HepG2 (cell line): ENCODE measurements around the gene UTP4. TPM values are rescaled to one million over a fixed set of nuclear protein-coding genes. Genes with fewer than 3 reads are reported as not detected.

ENCODE experiments used
- ATAC-seq: fragments of 200-7000 bp; cut with Tn5 transposase; 3 replicates; pipeline ENCODE4 v1.9.1; 2020; ENCODE audit warnings: mild to moderate bottlenecking, moderate library complexity
- BruUV-seq: library from RNA; stranded (reverse); fragments of 400-500 nt; replicated peaks from 2 replicates; lab custom pipeline; 2021; lab: Mats Ljungman, UMichigan
- CTCF ChIA-PET: fragments of 300-600 bp; formaldehyde crosslinking; extraction: SDS; loops from one replicate; lab custom pipeline; 2021; ENCODE audit warnings: low total read pairs, inconsistent platforms, low intra/inter-chr PET ratio; lab: Yijun Ruan, JAX
- POLR2A ChIA-PET: fragments of 350-600 bp; sonication (Branson Sonifier 250); formaldehyde crosslinking; loops from one replicate; lab custom pipeline; 2020; ENCODE audit warnings: antibody characterized with exemption, inconsistent platforms; lab: Yijun Ruan, JAX
- DNase-seq: peaks from one replicate; pipeline ENCODE4 v3.0.0-alpha.2; 2015; ENCODE audit warnings: low spot score
- FAIRE-seq: peaks from 3 replicates; lab custom pipeline; 2011; peaks lifted over from hg19 to GRCh38; lab: Jason Lieb, UNC
- H2AFZ ChIP-seq: one replicate; pipeline ENCODE4 v1.6.1; 2011; ENCODE audit warnings: low read length, inconsistent platforms
- H3K27ac ChIP-seq: fragments of 300-600 bp; 3 replicates; pipeline ENCODE4 v1.8.0; 2011; ENCODE audit warnings: mixed run types, mild to moderate bottlenecking, mixed read lengths, low read length, inconsistent platforms; ENCODE audit not compliant: insufficient read depth; ENCODE audit errors: extremely low read length
- H3K27me3 ChIP-seq, 2 experiments: fragments of 200-600 bp in 1 of 2; 2 replicates in 1 of 2; 3 replicates in 1 of 2; pipeline versions ENCODE4 v1.6.0 to v1.8.0; 2011; ENCODE audit warnings: low read length in 2 of 2, mild to moderate bottlenecking in 2 of 2, moderate library complexity in 2 of 2, inconsistent platforms in 1 of 2; ENCODE audit not compliant: insufficient read depth in 2 of 2, control insufficient read depth in 1 of 2
- H3K36me3 ChIP-seq, 2 experiments: fragments of 200-600 bp in 1 of 2; replicated peaks in 1 of 2; 2 replicates in 1 of 2; 3 replicates in 1 of 2; pipeline versions ENCODE4 v1.5.1 to v1.8.0; 2011; ENCODE audit warnings: low read length in 2 of 2, inconsistent platforms in 1 of 2; ENCODE audit not compliant: insufficient read depth in 2 of 2, control insufficient read depth in 1 of 2
- H3K4me1 ChIP-seq: 2 replicates; pipeline ENCODE4 v1.5.1; 2012; ENCODE audit warnings: low read length, inconsistent platforms; ENCODE audit not compliant: insufficient read depth
- H3K4me2 ChIP-seq: 2 replicates; pipeline ENCODE4 v1.6.0; 2011; ENCODE audit warnings: low read depth, low read length, inconsistent platforms
- H3K4me3 ChIP-seq, 3 experiments: fragments of 200-600 bp in 1 of 3; sonication (generic), shearing (Covaris generic) in 1 of 3; replicated peaks in 1 of 3; 2 replicates each; pipeline ENCODE4 v1.5.1; 2011 to 2016; ENCODE audit warnings: low read length in 3 of 3, inconsistent platforms in 2 of 3, low read depth in 2 of 3, mild to moderate bottlenecking in 2 of 3, control low read depth in 1 of 3, mixed read lengths in 1 of 3; ENCODE audit not compliant: insufficient read depth in 1 of 3
- H3K79me2 ChIP-seq: one replicate; pipeline ENCODE4 v1.6.1; 2011; ENCODE audit warnings: low read length, inconsistent platforms; ENCODE audit not compliant: insufficient read depth
- H3K9ac ChIP-seq: 2 replicates; pipeline ENCODE4 v1.6.0; 2011; ENCODE audit warnings: mild to moderate bottlenecking, low read depth, low read length, inconsistent platforms; ENCODE audit not compliant: insufficient read depth
- H3K9me3 ChIP-seq: 2 replicates; pipeline ENCODE4 v1.5.1; 2012; ENCODE audit warnings: mild to moderate bottlenecking, low read length
- H4K20me1 ChIP-seq: 2 replicates; pipeline ENCODE4 v1.6.0; 2011; ENCODE audit warnings: inconsistent platforms, mild to moderate bottlenecking, low read length, moderate library complexity; ENCODE audit not compliant: insufficient read depth
- HNRNPL ChIP-seq: fragments of 200-400 bp; formaldehyde crosslinking; IDR thresholded peaks from 2 replicates; pipeline ENCODE4 v1.6.1; 2017; ENCODE audit warnings: mild to moderate bottlenecking, low read depth, low read length
- IRF9 ChIP-seq: sonication (generic); formaldehyde crosslinking; IDR thresholded peaks from 2 replicates; pipeline ENCODE4 v1.8.0; 2022; ENCODE audit warnings: missing genetic modification reagents, mild to moderate bottlenecking, borderline replicate concordance
- JARID2 ChIP-seq: sonication (generic); formaldehyde crosslinking; IDR thresholded peaks from 2 replicates; pipeline ENCODE4 v1.8.1; 2023; ENCODE audit warnings: missing genetic modification reagents, inconsistent platforms; ENCODE audit not compliant: insufficient replicate concordance
- NR2C2 ChIP-seq: sonication (generic); formaldehyde crosslinking; IDR thresholded peaks from 2 replicates; pipeline ENCODE4 v1.4.0; 2020; ENCODE audit warnings: missing genetic modification reagents, mild to moderate bottlenecking, moderate library complexity, borderline replicate concordance
- TEAD3 ChIP-seq: optimal IDR thresholded peaks from 2 replicates; pipeline ENCODE3; 2016; ENCODE audit warnings: borderline replicate concordance
- THAP11 ChIP-seq: IDR thresholded peaks from 2 replicates; pipeline ENCODE4 v1.6.1; 2016; ENCODE audit warnings: missing biosample characterization, missing genetic modification reagents
- YEATS2 ChIP-seq: sonication (generic); formaldehyde crosslinking; IDR thresholded peaks from 2 replicates; pipeline ENCODE4 v1.4.0; 2020; ENCODE audit warnings: missing genetic modification reagents, borderline replicate concordance
- ZNF274 ChIP-seq: sonication (generic); formaldehyde crosslinking; IDR thresholded peaks from 2 replicates; pipeline ENCODE4 v1.5.1; 2020; ENCODE audit warnings: mild to moderate bottlenecking, missing genetic modification reagents
- ZNF337 ChIP-seq: sonication (generic); formaldehyde crosslinking; IDR thresholded peaks from 2 replicates; pipeline ENCODE4 v1.5.1; 2020; ENCODE audit warnings: missing genetic modification reagents, low read depth, mild to moderate bottlenecking, borderline replicate concordance
- ZNF547 ChIP-seq: sonication (generic); formaldehyde crosslinking; IDR thresholded peaks from 2 replicates; pipeline ENCODE4 v1.5.1; 2020; ENCODE audit warnings: mild to moderate bottlenecking, missing genetic modification reagents
- ZNF709 ChIP-seq: sonication (generic); formaldehyde crosslinking; IDR thresholded peaks from 2 replicates; pipeline ENCODE4 v1.5.0; 2020; ENCODE audit warnings: mild to moderate bottlenecking, missing genetic modification reagents
- ZNF747 ChIP-seq: sonication (generic); formaldehyde crosslinking; IDR thresholded peaks from 2 replicates; pipeline ENCODE4 v1.8.1; 2023; ENCODE audit warnings: missing genetic modification reagents, mild to moderate bottlenecking, borderline replicate concordance
- ZNF839 ChIP-seq: sonication (generic); formaldehyde crosslinking; IDR thresholded peaks from 2 replicates; pipeline ENCODE4 v1.4.0; 2020; ENCODE audit warnings: missing genetic modification reagents, mild to moderate bottlenecking, borderline replicate concordance
- WGBS: methylation state at CpG from one replicate; pipeline ENCODE4 v1.1.6; 2017; ENCODE audit warnings: low lambda C conversion rate; 5-methylcytosine and 5-hydroxymethylcytosine counted together
- in situ Hi-C: cut with HindIII; loops from 2 replicates; pipeline ENCODE4 v1.10.0; 2017; ENCODE audit warnings: low pct_unique_long_range_greater_than_20kb; ENCODE audit not compliant: extremely low pct_ligation_motif_present
- intact Hi-C: fragments of 100-400 bp; cut with micrococcal nuclease; formaldehyde crosslinking; loops from one replicate; pipeline ENCODE4 v1.10.0; 2022; ENCODE audit not compliant: unreplicated experiment
- polyA plus RNA-seq, 8 experiments: library from polyadenylated mRNA; depleted of rRNA in 3 of 8; stranded (reverse) in 7 of 8; unstranded in 1 of 8; fragments of >200 nt; fragmentation: Illumina TruSeq in 4 of 8; extraction: Trizol in 4 of 8; gene quantifications; 2 replicates each; pipeline versions ENCODE4 v1.2.1 to v1.2.3, GENCODE V29; 2011 to 2016; ENCODE audit warnings: low read depth in 4 of 8, missing spikeins in 1 of 8, mixed read lengths in 1 of 8; ENCODE audit not compliant: insufficient read depth in 1 of 8
- total RNA-seq, 5 experiments: library from RNA; depleted of rRNA; stranded (reverse); fragments of >200 nt; fragmentation: Illumina TruSeq; extraction: Trizol; gene quantifications; 2 replicates each; pipeline ENCODE4 v1.2.3, GENCODE V29; 2016; ENCODE audit warnings: low read depth in 1 of 5
- TF ChIP-seq, protein P1 (sequence below): IDR thresholded peaks from 2 replicates; pipeline ENCODE4 v1.6.1; 2016; ENCODE audit warnings: control low read depth

The UTP4 gene
- total and polyA plus RNA-seq, 2 of the 13 experiments (the other 11 are each of a cell fraction or from before 2014, with no cell fraction given) = 30.0 to 85.8 TPM

DNA sequence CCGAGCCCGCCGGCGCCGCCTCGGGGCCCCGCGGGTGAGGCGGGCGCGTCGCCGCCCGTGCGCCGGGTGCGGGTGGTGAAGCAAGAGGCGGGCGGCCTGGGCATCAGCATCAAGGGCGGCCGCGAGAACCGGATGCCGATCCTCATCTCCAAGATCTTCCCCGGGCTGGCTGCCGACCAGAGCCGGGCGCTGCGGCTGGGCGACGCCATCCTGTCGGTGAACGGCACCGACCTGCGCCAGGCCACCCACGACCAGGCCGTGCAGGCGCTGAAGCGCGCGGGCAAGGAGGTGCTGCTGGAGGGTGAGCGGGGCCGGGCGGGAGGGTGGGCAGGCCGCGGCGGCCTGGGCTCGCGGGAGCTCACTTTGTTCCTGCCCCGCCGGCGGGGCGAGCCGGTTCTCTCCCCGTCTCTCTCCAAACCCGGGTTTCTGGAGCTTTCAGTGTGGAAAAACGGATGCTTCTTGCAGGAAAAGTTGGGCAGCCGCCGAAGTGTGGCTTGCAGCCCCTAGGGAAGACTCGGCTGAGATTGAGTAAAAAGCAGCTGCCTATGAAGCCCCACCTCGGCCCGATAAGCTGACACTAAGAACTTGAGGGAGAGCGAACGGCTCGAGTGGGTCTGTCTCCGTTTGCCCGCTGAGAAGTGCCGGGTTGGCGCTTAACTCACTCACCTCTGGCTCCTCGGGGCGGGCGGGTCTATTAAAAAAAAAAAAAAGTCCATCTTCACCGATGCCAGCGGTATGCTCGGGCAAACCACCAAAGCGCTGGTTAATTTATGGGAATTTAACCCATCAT, 55.2 kb downstream of the UTP4 start (continued):
- TF ChIP-seq IRF9 (no peak), ZNF274 (CRISPR knock-in tag) (no peak), ZNF839 (0 out of 2 replicates have a peak, but pooled peaks have one; percentile 54), JARID2 (CRISPR knock-in tag) (no peak)
- TF ChIP-seq, protein P1, sequence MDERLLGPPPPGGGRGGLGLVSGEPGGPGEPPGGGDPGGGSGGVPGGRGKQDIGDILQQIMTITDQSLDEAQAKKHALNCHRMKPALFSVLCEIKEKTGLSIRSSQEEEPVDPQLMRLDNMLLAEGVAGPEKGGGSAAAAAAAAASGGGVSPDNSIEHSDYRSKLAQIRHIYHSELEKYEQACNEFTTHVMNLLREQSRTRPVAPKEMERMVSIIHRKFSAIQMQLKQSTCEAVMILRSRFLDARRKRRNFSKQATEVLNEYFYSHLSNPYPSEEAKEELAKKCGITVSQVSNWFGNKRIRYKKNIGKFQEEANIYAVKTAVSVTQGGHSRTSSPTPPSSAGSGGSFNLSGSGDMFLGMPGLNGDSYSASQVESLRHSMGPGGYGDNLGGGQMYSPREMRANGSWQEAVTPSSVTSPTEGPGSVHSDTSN = no peak

DNA sequence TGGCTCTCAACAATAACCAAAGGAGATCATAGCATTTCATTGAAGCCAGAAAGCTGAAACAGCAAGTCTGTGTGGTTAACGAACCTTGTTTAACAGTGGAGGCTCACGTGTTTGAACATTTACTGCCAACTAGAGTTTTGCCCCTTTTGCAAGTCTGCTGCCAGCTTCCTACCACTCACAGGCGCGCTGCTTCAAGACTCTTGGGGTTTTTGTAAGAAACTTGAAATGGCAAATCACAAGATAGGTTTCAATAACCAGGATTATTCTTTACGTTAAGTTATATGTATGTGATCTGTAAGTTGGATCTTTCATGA, 55.7 kb downstream of the UTP4 start:
- Histone ChIP-seq H3K4me2 (peak overlapping the region; percentile 84), H3K27me3 (no peaks in the 10 kb centered on the region; a peak in 1 of 5 replicates), H3K9me3 (no peaks in the 10 kb centered on the region), H3K4me1 (peaks cover 49% of the 10 kb centered on the region), H3K27ac (peak overlapping the region; percentile 66), H3K9ac (peak overlapping the region; percentile 87), H2AFZ (no peak overlapping the region), H4K20me1 (peaks cover 10% of the 10 kb centered on the region; the same call in 1 of the 2 replicates), H3K4me3 (peak overlapping the region; percentile 73 to 94 (median 88)), H3K79me2 (peaks cover 51% of the 10 kb centered on the region), H3K36me3 (no peaks in the 10 kb centered on the region; a peak in 1 of 5 replicates)
- DNase-seq (no peak), FAIRE-seq (no peak), ATAC-seq (no peak)
- BruUV-seq = no TSS peak
- in situ Hi-C loops = no loop called here
- intact Hi-C loops = loop anchor here (5.0 kb wide), 2 partner anchors 34 to 36 kb away; no protein-coding TSS in a partner anchor
- ChIA-PET CTCF (no interaction called here), POLR2A (interaction anchor here (0.6 to 2.4 kb wide), 9 partner anchors 9 to 156 kb away, joined by 3 to 14 read pairs (median 4); partner anchors contain the start of genes CHTF8 and UTP4)
- no peak for TF ChIP-seq THAP11 (CRISPR knock-in tag)
- peak; percentile 1 for TF ChIP-seq TEAD3 (CRISPR knock-in tag)
- 0 out of 2 replicates have a peak, but pooled peaks have one; percentile 31 for TF ChIP-seq NR2C2 (CRISPR knock-in tag)
- no peak for TF ChIP-seq ZNF709 (CRISPR knock-in tag)
- TF ChIP-seq ZNF547 (CRISPR knock-in tag) = 0 out of 2 replicates have a peak, but pooled peaks have one; percentile 12
- 0 out of 2 replicates have a peak, but pooled peaks have one; percentile 23 for TF ChIP-seq ZNF337 (CRISPR knock-in tag)
- TF ChIP-seq HNRNPL = peak; percentile 49; the same call in 1 of the 2 replicates
- 0 out of 2 replicates have a peak, but pooled peaks have one; percentile 18 for TF ChIP-seq YEATS2
- no peak for TF ChIP-seq ZNF747 (CRISPR knock-in tag)
- 7% methylated on average over 5 of the region's 5 CpGs for WGBS
